Measurements from ENCODE around the gene LRP8.

- TF ChIP-seq CTCF (IDR thresholded peaks at IDR 0.05) (no peak), POLR2AphosphoS5 (IDR thresholded peaks at IDR 0.05; ENCODE audit: insufficient read depth in 1 of 2, low read depth in 1 of 2) (no peak), POLR2A (IDR thresholded peaks at IDR 0.05) (no peak)
Observed at GRCh38 chr1:53362851-53363642, 35.2 kb upstream of the LRP8 start.
